ENCODE data around the gene KIAA0513.

DNA sequence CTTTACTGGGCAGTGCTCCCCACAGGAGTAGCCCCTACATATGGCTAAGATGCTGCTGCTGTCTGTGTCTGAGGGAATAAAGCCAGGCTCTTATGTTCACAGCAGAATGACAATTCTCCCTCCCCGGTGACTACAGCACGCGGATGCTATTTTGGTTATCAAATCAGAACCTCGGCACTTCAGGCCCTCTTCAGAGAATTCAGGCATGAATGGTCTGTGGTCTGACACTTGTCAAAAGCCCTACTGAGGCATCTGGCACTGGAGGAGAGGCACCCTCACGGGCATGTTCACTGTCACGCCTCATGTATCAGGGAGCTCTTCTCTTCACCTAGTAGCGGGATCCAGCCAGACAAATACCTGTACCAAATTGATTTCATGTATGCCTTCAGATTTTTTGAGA, 30.4 kb downstream of the KIAA0513 start:
- TF ChIP-seq, protein P1, sequence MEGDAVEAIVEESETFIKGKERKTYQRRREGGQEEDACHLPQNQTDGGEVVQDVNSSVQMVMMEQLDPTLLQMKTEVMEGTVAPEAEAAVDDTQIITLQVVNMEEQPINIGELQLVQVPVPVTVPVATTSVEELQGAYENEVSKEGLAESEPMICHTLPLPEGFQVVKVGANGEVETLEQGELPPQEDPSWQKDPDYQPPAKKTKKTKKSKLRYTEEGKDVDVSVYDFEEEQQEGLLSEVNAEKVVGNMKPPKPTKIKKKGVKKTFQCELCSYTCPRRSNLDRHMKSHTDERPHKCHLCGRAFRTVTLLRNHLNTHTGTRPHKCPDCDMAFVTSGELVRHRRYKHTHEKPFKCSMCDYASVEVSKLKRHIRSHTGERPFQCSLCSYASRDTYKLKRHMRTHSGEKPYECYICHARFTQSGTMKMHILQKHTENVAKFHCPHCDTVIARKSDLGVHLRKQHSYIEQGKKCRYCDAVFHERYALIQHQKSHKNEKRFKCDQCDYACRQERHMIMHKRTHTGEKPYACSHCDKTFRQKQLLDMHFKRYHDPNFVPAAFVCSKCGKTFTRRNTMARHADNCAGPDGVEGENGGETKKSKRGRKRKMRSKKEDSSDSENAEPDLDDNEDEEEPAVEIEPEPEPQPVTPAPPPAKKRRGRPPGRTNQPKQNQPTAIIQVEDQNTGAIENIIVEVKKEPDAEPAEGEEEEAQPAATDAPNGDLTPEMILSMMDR (optimal IDR thresholded peaks at IDR 0.05 in 1 of 3, IDR thresholded peaks at IDR 0.05 in 1 of 3, conservative IDR thresholded peaks at IDR 0.05 in 1 of 3; ENCODE audit: extremely low read depth in 1 of 3, insufficient read depth in 2 of 3, low read length in 3 of 3) = no peak
- no peak for TF ChIP-seq EZH2 (IDR thresholded peaks at IDR 0.05; ENCODE audit: low read length)
